ENCODE measurements around the gene TNRC6C. TPM values are rescaled to one million over a fixed set of nuclear protein-coding genes. Genes with fewer than 3 reads are reported as not detected.

The TNRC6C gene
- polyA plus RNA-seq, 3 donors: 0.38 to 0.80 (median 0.46) TPM

GRCh38 chr17:78037280-78037679, 78.8 kb downstream of the TNRC6C start:
- no peak overlapping the region for H3K4me3 ChIP-seq (replicated peaks in 1 of 3; ENCODE audit: low read depth in 2 of 3, low read length in 3 of 3)
- H3K4me1 Mint-ChIP-seq: peaks cover 23% of the 10 kb centered on the region
- H3K36me3 ChIP-seq (replicated peaks in 1 of 2; ENCODE audit: control insufficient read depth in 1 of 2, insufficient read depth in 2 of 2, low read length in 2 of 2): peaks cover 5 to 43% of the 10 kb centered on the region in 2 donors
- DNase-seq: no peak
- H3K9me3 ChIP-seq (replicated peaks in 1 of 2; ENCODE audit: control insufficient read depth in 1 of 2, insufficient read depth in 1 of 2, low read length in 2 of 2): no peaks in the 10 kb centered on the region
- no peaks in the 10 kb centered on the region for H3K9me3 Mint-ChIP-seq
- H3K4me3 Mint-ChIP-seq: no peak overlapping the region
- peaks cover 7 to 19% of the 10 kb centered on the region in 2 donors for H3K4me1 ChIP-seq (ENCODE audit: control insufficient read depth in 1 of 2, insufficient read depth in 2 of 2, low read length in 2 of 2)
- H3K27ac Mint-ChIP-seq: no peak overlapping the region
- no peaks in the 10 kb centered on the region for H4K20me1 ChIP-seq (ENCODE audit: insufficient read depth, low read length)
- H3K4me2 ChIP-seq (replicated peaks; ENCODE audit: extremely low read depth, low read length, poor library complexity, severe bottlenecking): no peak overlapping the region
- WGBS (ENCODE audit: insufficient coverage): 100% methylated on average over 3 of the region's 7 CpGs
- H2AFZ ChIP-seq (ENCODE audit: insufficient read depth, low read depth, low read length, poor library complexity, severe bottlenecking): no peak overlapping the region
- no peak overlapping the region for H3K9ac ChIP-seq (ENCODE audit: insufficient read depth, low read length, poor library complexity, severe bottlenecking)
- H3K79me2 ChIP-seq (ENCODE audit: insufficient read depth, low read length): no peaks in the 10 kb centered on the region
- H3K27ac ChIP-seq (ENCODE audit: low read depth in 1 of 2, low read length in 2 of 2): no peak overlapping the region
- peaks cover 32 to 44% of the 10 kb centered on the region in 2 donors for H3K36me3 Mint-ChIP-seq
- peaks cover 0 to 2% (median 0%) of the 10 kb centered on the region in 3 donors for H3K27me3 Mint-ChIP-seq (ENCODE audit: low read depth in 3 of 3)
- no peaks in the 10 kb centered on the region for H3K27me3 ChIP-seq (ENCODE audit: control insufficient read depth in 2 of 2, insufficient read depth in 2 of 2, low read length in 2 of 2)
- intact Hi-C loops (cut with micrococcal nuclease): no loop called here
- TF ChIP-seq CTCF (IDR thresholded peaks at IDR 0.05): no peak

DNA sequence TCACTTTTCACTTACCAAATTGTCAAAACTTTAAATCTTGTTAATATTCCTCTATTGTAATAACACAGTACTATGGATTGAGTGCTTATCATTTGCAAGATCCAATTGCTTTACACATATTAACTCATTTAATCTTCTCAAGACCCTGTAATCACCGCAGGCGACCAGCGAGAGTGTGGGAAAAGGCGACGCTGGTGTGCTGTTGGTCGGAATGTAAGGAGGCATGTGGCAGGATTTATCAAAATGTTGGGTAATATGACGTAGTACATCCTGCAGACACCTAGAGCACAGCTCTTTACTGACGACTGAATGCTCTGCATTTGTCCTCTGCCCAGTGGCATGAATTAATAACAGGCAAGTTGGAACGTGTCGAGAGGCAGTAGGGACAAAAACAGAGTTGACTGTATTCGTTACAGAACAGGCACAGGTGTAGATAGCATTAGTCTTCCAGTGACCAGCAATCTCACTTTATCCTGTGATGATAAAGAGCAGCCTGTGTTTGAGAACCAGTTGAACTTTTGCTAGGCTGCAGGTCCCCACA, 80.3 kb downstream of the TNRC6C start:
- DNase-seq: no peak
- H2AFZ ChIP-seq (ENCODE audit: insufficient read depth, low read depth, low read length, poor library complexity, severe bottlenecking): no peak overlapping the region
- H3K79me2 ChIP-seq (ENCODE audit: insufficient read depth, low read length): peaks cover 8% of the 10 kb centered on the region
- 92% methylated on average over 9 of the region's 11 CpGs for WGBS (ENCODE audit: insufficient coverage)
- intact Hi-C loops (cut with micrococcal nuclease): no loop called here
- H3K27ac ChIP-seq (ENCODE audit: low read depth in 1 of 2, low read length in 2 of 2): no peak overlapping the region
- H3K9me3 Mint-ChIP-seq: no peaks in the 10 kb centered on the region
- H3K27me3 ChIP-seq (ENCODE audit: control insufficient read depth in 2 of 2, insufficient read depth in 2 of 2, low read length in 2 of 2): no peaks in the 10 kb centered on the region
- no peaks in the 10 kb centered on the region for H4K20me1 ChIP-seq (ENCODE audit: insufficient read depth, low read length)
- H3K36me3 Mint-ChIP-seq: peaks cover 35 to 42% of the 10 kb centered on the region in 2 donors
- no peak overlapping the region for H3K9ac ChIP-seq (ENCODE audit: insufficient read depth, low read length, poor library complexity, severe bottlenecking)
- H3K4me1 Mint-ChIP-seq: peaks cover 23% of the 10 kb centered on the region
- H3K4me3 ChIP-seq (replicated peaks in 1 of 3; ENCODE audit: low read depth in 2 of 3, low read length in 3 of 3): no peak overlapping the region
- H3K27me3 Mint-ChIP-seq (ENCODE audit: low read depth in 3 of 3): peaks cover 0 to 2% (median 2%) of the 10 kb centered on the region in 3 donors
- no peak for TF ChIP-seq CTCF (IDR thresholded peaks at IDR 0.05)
- H3K27ac Mint-ChIP-seq: no peak overlapping the region
- H3K4me3 Mint-ChIP-seq: no peak overlapping the region
- no peaks in the 10 kb centered on the region for H3K9me3 ChIP-seq (replicated peaks in 1 of 2; ENCODE audit: control insufficient read depth in 1 of 2, insufficient read depth in 1 of 2, low read length in 2 of 2)
- no peak overlapping the region for H3K4me2 ChIP-seq (replicated peaks; ENCODE audit: extremely low read depth, low read length, poor library complexity, severe bottlenecking)
- H3K36me3 ChIP-seq (replicated peaks in 1 of 2; ENCODE audit: control insufficient read depth in 1 of 2, insufficient read depth in 2 of 2, low read length in 2 of 2): peaks cover 3 to 32% of the 10 kb centered on the region in 2 donors
- peaks cover 7 to 19% of the 10 kb centered on the region in 2 donors for H3K4me1 ChIP-seq (ENCODE audit: control insufficient read depth in 1 of 2, insufficient read depth in 2 of 2, low read length in 2 of 2)

Measured in CD14-positive monocyte (primary cell).